Upper lobe of right lung (tissue), 1 donor: ENCODE data around the gene TRIM65. TPM values are rescaled to one million over a fixed set of nuclear protein-coding genes. Genes with fewer than 3 reads are reported as not detected.

Source experiments
- ATAC-seq: fragments of 200-7000 bp; cut with Tn5 transposase; one replicate; pipeline ENCODE4 v1.9.1; 2020; ENCODE audit warnings: mild to moderate bottlenecking, moderate library complexity
- DNase-seq: peaks from one replicate; pipeline ENCODE4 v3.0.0-alpha.2; 2020
- H3K27ac ChIP-seq: fragments of 200-600 bp; one replicate; pipeline ENCODE4 v1.8.0; 2022
- H3K27me3 ChIP-seq: fragments of 200-600 bp; one replicate; pipeline ENCODE4 v1.8.0; 2022; ENCODE audit warnings: mild to moderate bottlenecking
- H3K36me3 ChIP-seq: fragments of 200-600 bp; one replicate; pipeline ENCODE4 v1.8.0; 2022
- H3K4me1 ChIP-seq: fragments of 200-600 bp; one replicate; pipeline ENCODE4 v1.8.0; 2022
- H3K4me3 ChIP-seq: fragments of 200-600 bp; one replicate; pipeline ENCODE4 v1.8.0; 2022; ENCODE audit warnings: mild to moderate bottlenecking
- H3K9me3 ChIP-seq: fragments of 200-600 bp; one replicate; pipeline ENCODE4 v1.8.0; 2022
- CTCF ChIP-seq: fragments of 200-600 bp; IDR thresholded peaks from one replicate; pipeline ENCODE4 v1.8.0; 2022; ENCODE audit warnings: antibody characterized with exemption
- intact Hi-C: fragments of 100-400 bp; cut with DNase I; formaldehyde crosslinking; loops from one replicate; pipeline ENCODE4 v1.11.0; 2022
- total RNA-seq: library from RNA; stranded (reverse); fragmentation: NEBNext Ultra II Directional; extraction: Animal tissue kit (Norgen Biotek cat#: 25700); gene quantifications from one replicate; pipeline ENCODE4 v1.2.1, GENCODE V29; 2021
- donor health status: DM: no; HTN: yes; CAD: no; lungs with severe emphysema.

TRIM65 gene
- total RNA-seq, 1 donor from 2014 or later: 28.7 TPM

DNA sequence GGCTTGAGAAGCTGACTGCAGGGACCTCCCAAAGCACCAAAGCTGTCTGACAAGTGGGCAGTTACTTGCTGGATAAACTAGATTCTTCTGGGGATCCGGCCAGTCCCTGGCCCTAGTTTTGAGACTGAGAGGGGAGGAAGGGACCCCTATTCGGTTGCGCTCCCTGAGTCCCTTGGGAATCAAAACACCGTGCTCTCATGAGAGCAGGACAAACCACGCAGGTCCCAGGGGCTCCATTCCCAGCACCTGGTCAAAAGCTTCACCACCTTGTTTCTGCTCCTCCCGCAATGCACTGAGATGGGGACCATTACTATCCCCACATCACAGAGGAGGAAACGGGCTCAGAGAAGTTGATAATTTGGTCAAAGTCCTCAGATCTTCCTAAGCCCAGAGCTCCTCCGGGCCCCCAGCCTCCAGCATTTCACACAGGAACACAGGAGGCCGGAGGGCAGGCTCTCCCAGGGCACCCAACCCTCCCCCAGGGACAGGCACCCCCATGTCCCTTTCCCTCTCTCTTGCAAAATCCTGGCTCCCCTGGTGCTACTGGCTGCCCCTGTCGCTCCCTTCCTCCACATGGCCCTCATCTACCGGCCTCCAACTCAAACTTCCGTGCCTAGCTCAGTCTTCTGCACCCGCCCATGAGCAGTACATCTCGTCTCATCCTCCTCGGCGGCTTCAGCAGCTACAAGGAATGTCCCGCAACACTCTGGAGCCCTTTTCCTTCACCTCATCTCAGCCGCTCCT, 3.3 kb downstream of the TRIM65 start:
- no peak for ATAC-seq
- Histone ChIP-seq H3K4me3 (no peak overlapping the region), H3K9me3 (no peaks in the 10 kb centered on the region), H3K36me3 (peaks cover 38% of the 10 kb centered on the region), H3K27me3 (no peaks in the 10 kb centered on the region), H3K4me1 (peaks cover 13% of the 10 kb centered on the region), H3K27ac (no peak overlapping the region)
- DNase-seq: no peak
- intact Hi-C loops: no loop called here
- no peak for TF ChIP-seq CTCF

DNA sequence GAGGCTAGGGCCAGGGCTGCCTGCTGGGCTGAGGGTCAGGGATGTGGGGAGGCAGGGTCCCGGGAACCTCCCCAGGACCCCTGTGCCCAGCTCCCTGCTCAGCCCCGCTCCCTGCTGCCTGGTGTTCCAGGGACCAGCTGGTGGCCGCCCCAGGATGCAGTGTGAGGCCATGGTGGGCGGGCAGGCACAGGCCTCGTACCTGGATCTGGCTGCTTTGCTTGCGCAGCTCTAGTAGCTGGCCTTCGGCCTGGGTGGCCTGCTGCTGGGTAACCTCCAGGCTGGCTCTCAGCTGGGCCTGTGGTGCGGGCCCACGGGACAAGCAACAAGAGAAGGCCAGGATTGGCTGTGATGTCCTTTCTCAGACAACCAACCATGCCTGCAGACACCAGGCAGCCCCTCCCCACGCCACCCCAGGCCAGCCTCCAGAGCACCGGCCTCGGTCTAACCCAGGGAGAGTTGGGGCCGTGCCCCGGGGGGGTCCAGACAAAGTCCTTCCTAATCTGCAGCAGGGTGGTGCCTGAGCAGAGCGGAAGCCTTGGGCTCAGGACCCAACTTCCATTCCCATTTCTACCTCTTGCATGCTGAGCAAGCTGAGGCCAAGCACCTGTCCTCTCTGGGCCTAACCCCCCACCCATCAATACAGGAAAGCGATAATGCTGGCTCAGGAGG, 4.1 kb downstream of the TRIM65 start:
- no peak overlapping the region for H3K27ac ChIP-seq
- no peak for TF ChIP-seq CTCF
- DNase-seq (peak; percentile 62), ATAC-seq (no peak)
- H3K4me1 ChIP-seq: peaks cover 13% of the 10 kb centered on the region
- intact Hi-C loops: no loop called here
- H3K9me3 ChIP-seq: no peaks in the 10 kb centered on the region
- no peak overlapping the region for H3K4me3 ChIP-seq
- H3K27me3 ChIP-seq: no peaks in the 10 kb centered on the region
- H3K36me3 ChIP-seq: peaks cover 30% of the 10 kb centered on the region

GRCh38 chr17:75891605-75892555, 4.9 kb downstream of the TRIM65 start:
- peak; percentile 64 for DNase-seq
- H3K27ac ChIP-seq: no peak overlapping the region
- no peaks in the 10 kb centered on the region for H3K9me3 ChIP-seq
- peaks cover 13% of the 10 kb centered on the region for H3K4me1 ChIP-seq
- H3K27me3 ChIP-seq: no peaks in the 10 kb centered on the region
- H3K4me3 ChIP-seq: no peak overlapping the region
- no peak for ATAC-seq
- peaks cover 30% of the 10 kb centered on the region for H3K36me3 ChIP-seq
- TF ChIP-seq CTCF: no peak
- intact Hi-C loops: no loop called here

GRCh38 chr17:75891022-75891604, 5.6 kb downstream of the TRIM65 start:
- ATAC-seq: no peak
- intact Hi-C loops: no loop called here
- Histone ChIP-seq H3K27me3 (no peaks in the 10 kb centered on the region), H3K36me3 (peaks cover 30% of the 10 kb centered on the region), H3K4me3 (no peak overlapping the region), H3K9me3 (no peaks in the 10 kb centered on the region), H3K27ac (no peak overlapping the region), H3K4me1 (peaks cover 13% of the 10 kb centered on the region)
- no peak for TF ChIP-seq CTCF
- peak; percentile 63 for DNase-seq

GRCh38 chr17:75889454-75889853, 7.3 kb downstream of the TRIM65 start:
- Histone ChIP-seq H3K9me3 (no peaks in the 10 kb centered on the region), H3K27ac (no peak overlapping the region), H3K4me1 (no peaks in the 10 kb centered on the region), H3K36me3 (peaks cover 30% of the 10 kb centered on the region), H3K4me3 (no peak overlapping the region), H3K27me3 (no peaks in the 10 kb centered on the region)
- ATAC-seq (no peak), DNase-seq (no peak)
- intact Hi-C loops: no loop called here
- no peak for TF ChIP-seq CTCF
